A549 (cell line): ENCODE data around the gene EMSY. TPM values are rescaled to one million over a fixed set of nuclear protein-coding genes. Genes with fewer than 3 reads are reported as not detected.
"Not testable (repeated sequence)": the region's sequence is repeated elsewhere in the genome, so short reads cannot be mapped to it uniquely, and the experiment has no call there.

Source experiments
- ATAC-seq, 2 experiments: fragments of 200-7000 bp in 1 of 2; fragments of >200 bp in 1 of 2; cut with Nextera tagmentation in 1 of 2; cut with Tn5 transposase in 1 of 2; 3 replicates each; pipeline versions ENCODE4 v1.8.0 to v1.9.1; 2018 to 2020; ENCODE audit warnings: mild to moderate bottlenecking in 1 of 2, moderate library complexity in 1 of 2
- CTCF ChIA-PET: fragments of 300-600 bp; sonication (Branson Sonifier 250); formaldehyde crosslinking; extraction: SDS; loops from one replicate; lab custom pipeline; 2021; ENCODE audit warnings: antibody characterized with exemption, inconsistent platforms; lab: Yijun Ruan, JAX
- POLR2A ChIA-PET: fragments of 350-600 bp; formaldehyde crosslinking; extraction: SDS; loops from one replicate; lab custom pipeline; 2021; ENCODE audit warnings: antibody characterized with exemption, inconsistent platforms; lab: Yijun Ruan, JAX
- DNase-seq, 2 experiments: peaks; one replicate each; pipeline versions ENCODE4 v3.0.0 to v3.0.0-alpha.2; 2011 to 2016; ENCODE audit warnings: low read depth in 1 of 2, low spot score in 1 of 2
- FAIRE-seq: peaks from 2 replicates; lab custom pipeline; 2011; peaks lifted over from hg19 to GRCh38; lab: Jason Lieb, UNC
- H3K27ac ChIP-seq, 2 experiments: fragments of >200 bp; sonication (Bioruptor Twin); formaldehyde crosslinking; 3 replicates each; pipeline ENCODE4 v1.5.1; 2016 to 2017
- H3K4me1 ChIP-seq: fragments of >200 bp; sonication (Bioruptor Twin); formaldehyde crosslinking; 3 replicates; pipeline ENCODE4 v1.6.1; 2016
- H3K4me2 ChIP-seq: fragments of >200 bp; sonication (Bioruptor Twin); formaldehyde crosslinking; 3 replicates; pipeline ENCODE4 v1.6.1; 2016
- H3K4me3 ChIP-seq: fragments of >200 bp; sonication (Bioruptor Twin); formaldehyde crosslinking; 3 replicates; pipeline ENCODE4 v1.5.1; 2016
- H3K9me3 ChIP-seq: fragments of >200 bp; sonication (Bioruptor Twin); formaldehyde crosslinking; 3 replicates; pipeline ENCODE4 v1.6.1; 2016
- BCL3 ChIP-seq: fragments of >200 bp; sonication (Bioruptor Twin); formaldehyde crosslinking; IDR thresholded peaks from 3 replicates; pipeline ENCODE4 v1.6.1; 2016
- CBX2 ChIP-seq: fragments of 200-600 bp; sonication (generic); IDR thresholded peaks from 2 replicates; pipeline ENCODE4 v1.6.1; 2016; ENCODE audit warnings: low read depth, mild to moderate bottlenecking, borderline replicate concordance
- EHF ChIP-seq: fragments of 250-450 bp; sonication (Bioruptor Pico); IDR thresholded peaks from 2 replicates; pipeline ENCODE4 v1.5.0; 2020; ENCODE audit warnings: mild to moderate bottlenecking
- GATA3 ChIP-seq: IDR thresholded peaks from 2 replicates; pipeline ENCODE4 v1.6.1; 2012; ENCODE audit warnings: borderline replicate concordance
- HOXA7 ChIP-seq: fragments of 250-450 bp; sonication (Bioruptor Pico); IDR thresholded peaks from 2 replicates; pipeline ENCODE4 v1.5.0; 2020; ENCODE audit warnings: mild to moderate bottlenecking, moderate library complexity
- HOXB5 ChIP-seq: fragments of 250-450 bp; sonication (Bioruptor Pico); IDR thresholded peaks from 2 replicates; pipeline ENCODE4 v1.5.0; 2020; ENCODE audit warnings: mild to moderate bottlenecking, moderate library complexity
- KDM1A ChIP-seq: fragments of 200-600 bp; sonication (generic); IDR thresholded peaks from 2 replicates; pipeline ENCODE4 v1.6.1; 2016; ENCODE audit warnings: low read depth, mild to moderate bottlenecking
- MAFK ChIP-seq: fragments of 450-650 bp; IDR thresholded peaks from 2 replicates; pipeline ENCODE4 v1.6.1; 2014; ENCODE audit not compliant: partially characterized antibody
- MYC ChIP-seq: IDR thresholded peaks from 2 replicates; pipeline ENCODE4 v1.6.1; 2012; ENCODE audit warnings: mild to moderate bottlenecking, inconsistent platforms, low read length, improper control_type of control experiment, borderline replicate concordance
- NFE2L2 ChIP-seq: fragments of 150-350 bp; conservative IDR thresholded peaks from 2 replicates; pipeline ENCODE4 v1.6.1; 2014; ENCODE audit warnings: low read length
- POLR2AphosphoS2 ChIP-seq: conservative IDR thresholded peaks from 2 replicates; pipeline ENCODE4 v1.6.1; 2012; ENCODE audit warnings: low read length, improper control_type of control experiment, inconsistent platforms
- RAD21 ChIP-seq, 2 experiments: fragments of >200 bp in 1 of 2; sonication (Bioruptor Twin) in 1 of 2; formaldehyde crosslinking in 1 of 2; IDR thresholded peaks in 1 of 2; conservative IDR thresholded peaks in 1 of 2; 2 replicates in 1 of 2; 3 replicates in 1 of 2; pipeline ENCODE4 v1.6.1; 2012 to 2018; ENCODE audit warnings: inconsistent platforms in 1 of 2
- SMC3 ChIP-seq: fragments of >200 bp; sonication (Bioruptor Twin); formaldehyde crosslinking; IDR thresholded peaks from 3 replicates; pipeline ENCODE4 v1.6.1; 2018; ENCODE audit warnings: inconsistent platforms
- SREBF2 ChIP-seq: fragments of 450-650 bp; IDR thresholded peaks from 2 replicates; pipeline ENCODE4 v1.6.1; 2014; ENCODE audit warnings: mild to moderate bottlenecking, moderate library complexity
- USF2 ChIP-seq: fragments of 450-650 bp; IDR thresholded peaks from 2 replicates; pipeline ENCODE4 v1.6.1; 2014; ENCODE audit warnings: antibody characterized with exemption
- ZC3H11A ChIP-seq: fragments of 450-650 bp; IDR thresholded peaks from 2 replicates; pipeline ENCODE4 v1.6.1; 2014; ENCODE audit warnings: antibody characterized with exemption, mild to moderate bottlenecking
- ZFP36 ChIP-seq: fragments of 450-650 bp; IDR thresholded peaks from 2 replicates; pipeline ENCODE4 v1.6.1; 2014; ENCODE audit warnings: borderline replicate concordance; ENCODE audit not compliant: partially characterized antibody
- ZNF302 ChIP-seq: fragments of 250-450 bp; sonication (Bioruptor Pico); IDR thresholded peaks from 2 replicates; pipeline ENCODE4 v1.9.0; 2021; ENCODE audit warnings: inconsistent platforms, mild to moderate bottlenecking, moderate library complexity
- WGBS: methylation state at CpG from one replicate; pipeline ENCODE4 v1.1.6; 2017; ENCODE audit errors: missing lambda C conversion rate; 5-methylcytosine and 5-hydroxymethylcytosine counted together
- polyA plus RNA-seq, 4 experiments: library from polyadenylated mRNA; depleted of rRNA in 3 of 4; stranded (reverse); fragments of >200 nt; fragmentation: RNase III in 1 of 4; extraction: RNeasy Plus Mini Kit Qiagen cat#74134 plus additional on column Dnase treatment in 1 of 4; gene quantifications; 2 replicates in 3 of 4; 3 replicates in 1 of 4; pipeline ENCODE4 v1.2.3, GENCODE V29; 2011 to 2017

The EMSY gene
- polyA plus RNA-seq, 2 of the 4 experiments (the other 2 are of a cell fraction) = 11.2 to 23.0 TPM

GRCh38 chr11:76568139-76568538 is 123.3 kb downstream of the EMSY start:
- no peaks in the 10 kb centered on the region for H3K4me1 ChIP-seq
- H3K9me3 ChIP-seq = no peaks in the 10 kb centered on the region
- no peak for TF ChIP-seq MAFK
- no peak for TF ChIP-seq ZC3H11A
- TF ChIP-seq USF2 = no peak
- TF ChIP-seq NFE2L2 = no peak
- TF ChIP-seq SREBF2 = no peak
- TF ChIP-seq CBX2 = no peak
- ATAC-seq (no peak), DNase-seq (no peak), FAIRE-seq (no peak)
- H3K4me3 ChIP-seq = no peak overlapping the region
- ChIA-PET POLR2A (no interaction called here), CTCF (interaction anchor here (1.2 kb wide), 1 partner anchor 523 kb away, joined by 3 read pairs; no protein-coding TSS in a partner anchor)
- no peak overlapping the region for H3K27ac ChIP-seq
- no peak overlapping the region for H3K4me2 ChIP-seq
- 23% methylated on average over 4 of the region's 4 CpGs for WGBS

GRCh38 chr11:76568621-76569020 is 123.8 kb downstream of the EMSY start:
- Histone ChIP-seq H3K4me1 (no peaks in the 10 kb centered on the region), H3K27ac (no peak overlapping the region), H3K9me3 (no peaks in the 10 kb centered on the region), H3K4me2 (no peak overlapping the region), H3K4me3 (no peak overlapping the region)
- no peak for FAIRE-seq
- ChIA-PET POLR2A (no interaction called here), CTCF (interaction anchor here (0.9 to 1.2 kb wide), 4 partner anchors 8 to 523 kb away, joined by 3 read pairs; no protein-coding TSS in a partner anchor)
- no peak for DNase-seq
- WGBS = 7% methylated on average over 1 of the region's 1 CpG
- no peak for ATAC-seq
- TF ChIP-seq ZFP36 (no peak), RAD21 (conservative IDR thresholded peaks at IDR 0.05 in 1 of 2, IDR thresholded peaks at IDR 0.05 in 1 of 2) (no peak), EHF (CRISPR knock-in tag) (no peak), ZNF302 (CRISPR knock-in tag) (no peak), SMC3 (no peak), BCL3 (no peak), MYC (no peak), POLR2AphosphoS2 (no peak), HOXB5 (CRISPR knock-in tag) (no peak), KDM1A (no peak)
- TF ChIP-seq, all 56 proteins: peak for 0

- POLR2A ChIA-PET, H3K27ac ChIP-seq, ATAC-seq, DNase-seq, H3K4me2 ChIP-seq, FAIRE-seq, H3K9me3 ChIP-seq, H3K4me1 ChIP-seq, H3K4me3 ChIP-seq: not testable (repeated sequence)
- WGBS = 78% methylated on average over 12 of the region's 12 CpGs
- CTCF ChIA-PET = interaction anchor here (0.7 to 1.1 kb wide), 2 partner anchors 24 to 49 kb away, joined by 3 read pairs; no protein-coding TSS in a partner anchor
Observed at GRCh38 chr11:76572181-76572875, 127.5 kb downstream of the EMSY start.

GRCh38 chr11:76574406-76574805 is 129.6 kb downstream of the EMSY start:
- 68% methylated on average over 2 of the region's 2 CpGs for WGBS
- TF ChIP-seq HOXA7 = no peak
- TF ChIP-seq GATA3 = no peak
- TF ChIP-seq POLR2AphosphoS2 = no peak
- ChIA-PET POLR2A (no interaction called here), CTCF (no interaction called here)
- FAIRE-seq = no peak
- H3K27ac ChIP-seq = no peak overlapping the region
- H3K4me3 ChIP-seq = no peak overlapping the region
- DNase-seq = no peak
- H3K4me2 ChIP-seq = no peak overlapping the region
- no peaks in the 10 kb centered on the region for H3K9me3 ChIP-seq
- peaks cover 14% of the 10 kb centered on the region for H3K4me1 ChIP-seq
- no peak for ATAC-seq
